MM.1S (cell line): ENCODE data around the gene CDKN1B.

Experiments
- DNase-seq: peaks from one replicate; pipeline ENCODE4 v3.0.0-alpha.2; 2015
- H2AFZ ChIP-seq: fragments of 300-600 bp; sonication (generic); 2 replicates; pipeline ENCODE4 v1.6.0; 2016; ENCODE audit warnings: antibody characterized with exemption, low read length
- H3F3A ChIP-seq: fragments of 300-600 bp; sonication (generic); 2 replicates; pipeline ENCODE4 v1.6.1; 2016; ENCODE audit warnings: mild to moderate bottlenecking, antibody characterized with exemption, low read length, moderate library complexity, mixed read lengths; ENCODE audit not compliant: insufficient read depth
- H3K27ac ChIP-seq: fragments of 300-600 bp; sonication (generic); 2 replicates; pipeline ENCODE4 v1.5.1; 2016; ENCODE audit warnings: mild to moderate bottlenecking, low read length
- H3K27me3 ChIP-seq: fragments of 300-600 bp; sonication (generic); replicated peaks from 2 replicates; pipeline ENCODE4 v1.6.0; 2016; ENCODE audit warnings: low read length; ENCODE audit not compliant: insufficient read depth
- H3K36me3 ChIP-seq: fragments of 300-600 bp; sonication (generic); replicated peaks from 2 replicates; pipeline ENCODE4 v1.6.1; 2016; ENCODE audit warnings: mild to moderate bottlenecking, low read length, mixed read lengths; ENCODE audit not compliant: insufficient read depth
- H3K4me1 ChIP-seq: fragments of 300-600 bp; sonication (generic); 2 replicates; pipeline ENCODE4 v1.6.1; 2016; ENCODE audit warnings: low read length, mixed read lengths
- H3K4me2 ChIP-seq: fragments of 300-600 bp; sonication (generic); 2 replicates; pipeline ENCODE4 v1.6.0; 2016; ENCODE audit warnings: low read depth, low read length
- H3K4me3 ChIP-seq: fragments of 300-600 bp; sonication (generic); 2 replicates; pipeline ENCODE4 v1.5.1; 2016; ENCODE audit warnings: low read length, mixed read lengths
- H3K79me2 ChIP-seq: fragments of 300-600 bp; sonication (generic); 2 replicates; pipeline ENCODE4 v1.6.1; 2016; ENCODE audit warnings: mixed run types, low read length, mixed read lengths
- H3K9ac ChIP-seq: fragments of 300-600 bp; sonication (generic); 2 replicates; pipeline ENCODE4 v1.6.1; 2016; ENCODE audit warnings: low read length, mixed read lengths
- H3K9me2 ChIP-seq: fragments of 300-600 bp; sonication (generic); replicated peaks from 2 replicates; pipeline ENCODE4 v1.6.1; 2016; ENCODE audit warnings: mild to moderate bottlenecking, low read length, mixed read lengths; ENCODE audit not compliant: insufficient read depth
- H3K9me3 ChIP-seq: fragments of 300-600 bp; sonication (generic); replicated peaks from 2 replicates; pipeline ENCODE4 v1.6.1; 2016; ENCODE audit warnings: mild to moderate bottlenecking, low read length, mixed read lengths; ENCODE audit not compliant: insufficient read depth
- H4K20me1 ChIP-seq: fragments of 300-600 bp; sonication (generic); 2 replicates; pipeline ENCODE4 v1.6.1; 2016; ENCODE audit warnings: mild to moderate bottlenecking, low read length, moderate library complexity, mixed read lengths; ENCODE audit not compliant: insufficient read depth
- EZH2 ChIP-seq: fragments of 300-600 bp; sonication (generic); optimal IDR thresholded peaks from 2 replicates; pipeline ENCODE3; 2017; ENCODE audit warnings: low read depth, mild to moderate bottlenecking, antibody characterized with exemption, low read length, mixed read lengths
- EZH2phosphoT487 ChIP-seq: fragments of 300-600 bp; sonication (generic); IDR thresholded peaks from 2 replicates; pipeline ENCODE4 v1.6.1; 2018; ENCODE audit warnings: antibody characterized with exemption, low read length
- TF ChIP-seq, protein P1 (sequence below): fragments of 300-600 bp; sonication (generic); IDR thresholded peaks from 2 replicates; pipeline ENCODE4 v1.5.1; 2016; ENCODE audit warnings: antibody characterized with exemption, low read length, mixed read lengths

CDKN1B gene

DNA sequence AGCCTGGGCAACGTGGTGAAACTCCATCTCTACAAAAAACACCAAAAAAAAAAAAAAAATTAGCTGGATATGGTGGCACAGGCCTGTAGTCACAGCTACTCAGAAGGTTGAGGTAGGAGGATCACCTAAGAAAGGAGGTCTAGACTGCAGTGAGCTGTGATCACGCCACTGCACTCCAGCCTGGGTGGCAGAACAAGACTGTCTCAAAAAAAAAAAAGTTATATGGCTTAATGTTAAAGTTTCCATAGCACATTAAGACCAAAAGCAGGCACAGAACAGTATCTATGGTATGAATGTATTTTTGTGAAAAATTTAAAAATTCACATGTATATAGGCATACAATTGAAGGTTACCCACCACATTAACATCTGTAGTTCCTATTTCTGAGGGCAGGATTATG, 15.9 kb downstream of the CDKN1B start:
- TF ChIP-seq EZH2 (no peak), EZH2phosphoT487 (no peak)
- TF ChIP-seq, protein P1, sequence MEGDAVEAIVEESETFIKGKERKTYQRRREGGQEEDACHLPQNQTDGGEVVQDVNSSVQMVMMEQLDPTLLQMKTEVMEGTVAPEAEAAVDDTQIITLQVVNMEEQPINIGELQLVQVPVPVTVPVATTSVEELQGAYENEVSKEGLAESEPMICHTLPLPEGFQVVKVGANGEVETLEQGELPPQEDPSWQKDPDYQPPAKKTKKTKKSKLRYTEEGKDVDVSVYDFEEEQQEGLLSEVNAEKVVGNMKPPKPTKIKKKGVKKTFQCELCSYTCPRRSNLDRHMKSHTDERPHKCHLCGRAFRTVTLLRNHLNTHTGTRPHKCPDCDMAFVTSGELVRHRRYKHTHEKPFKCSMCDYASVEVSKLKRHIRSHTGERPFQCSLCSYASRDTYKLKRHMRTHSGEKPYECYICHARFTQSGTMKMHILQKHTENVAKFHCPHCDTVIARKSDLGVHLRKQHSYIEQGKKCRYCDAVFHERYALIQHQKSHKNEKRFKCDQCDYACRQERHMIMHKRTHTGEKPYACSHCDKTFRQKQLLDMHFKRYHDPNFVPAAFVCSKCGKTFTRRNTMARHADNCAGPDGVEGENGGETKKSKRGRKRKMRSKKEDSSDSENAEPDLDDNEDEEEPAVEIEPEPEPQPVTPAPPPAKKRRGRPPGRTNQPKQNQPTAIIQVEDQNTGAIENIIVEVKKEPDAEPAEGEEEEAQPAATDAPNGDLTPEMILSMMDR, result no peak
- Histone ChIP-seq H3K79me2 (peaks cover 96% of the 10 kb centered on the region), H3K36me3 (no peaks in the 10 kb centered on the region; the same call in 1 of the 2 replicates), H3K4me3 (no peak overlapping the region), H4K20me1 (no peaks in the 10 kb centered on the region), H3K9me2 (no peaks in the 10 kb centered on the region), H3K27me3 (no peaks in the 10 kb centered on the region), H3K4me2 (no peak overlapping the region), H3K9ac (no peak overlapping the region), H3K4me1 (peaks cover 33% of the 10 kb centered on the region), H3K27ac (no peak overlapping the region), H3F3A (peaks cover 9% of the 10 kb centered on the region), H3K9me3 (no peaks in the 10 kb centered on the region), H2AFZ (no peak overlapping the region)
- no peak for DNase-seq

DNA sequence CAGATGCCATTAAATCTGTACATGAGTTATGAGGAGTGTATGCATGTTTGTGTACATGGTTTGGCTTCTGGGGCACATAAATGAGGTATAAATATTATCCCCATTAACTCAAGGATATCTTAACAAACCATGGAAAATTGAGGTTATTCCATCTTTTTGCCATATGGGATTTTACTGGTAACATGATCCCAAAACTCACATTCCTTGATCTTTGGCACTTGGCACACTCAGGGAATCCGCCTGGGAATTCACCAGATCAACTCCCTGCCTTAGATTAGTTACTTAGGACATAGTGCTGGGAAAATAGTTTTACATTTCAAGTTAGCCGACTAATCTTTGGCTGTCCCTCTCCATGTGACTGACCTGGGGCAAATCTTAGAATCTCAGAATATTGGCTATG, 16.9 kb downstream of the CDKN1B start:
- Histone ChIP-seq H3K9ac (no peak overlapping the region), H2AFZ (no peak overlapping the region), H3K36me3 (no peaks in the 10 kb centered on the region; the same call in 1 of the 2 replicates), H3K27me3 (no peaks in the 10 kb centered on the region), H3K4me3 (no peak overlapping the region), H3K4me2 (no peak overlapping the region), H4K20me1 (no peaks in the 10 kb centered on the region), H3K9me2 (no peaks in the 10 kb centered on the region), H3F3A (peaks cover 8% of the 10 kb centered on the region), H3K27ac (no peak overlapping the region), H3K4me1 (peaks cover 27% of the 10 kb centered on the region), H3K9me3 (no peaks in the 10 kb centered on the region), H3K79me2 (peaks cover 96% of the 10 kb centered on the region)
- no peak for TF ChIP-seq EZH2phosphoT487
- TF ChIP-seq, protein P1, result no peak
- TF ChIP-seq EZH2, result no peak
- no peak for DNase-seq

DNA sequence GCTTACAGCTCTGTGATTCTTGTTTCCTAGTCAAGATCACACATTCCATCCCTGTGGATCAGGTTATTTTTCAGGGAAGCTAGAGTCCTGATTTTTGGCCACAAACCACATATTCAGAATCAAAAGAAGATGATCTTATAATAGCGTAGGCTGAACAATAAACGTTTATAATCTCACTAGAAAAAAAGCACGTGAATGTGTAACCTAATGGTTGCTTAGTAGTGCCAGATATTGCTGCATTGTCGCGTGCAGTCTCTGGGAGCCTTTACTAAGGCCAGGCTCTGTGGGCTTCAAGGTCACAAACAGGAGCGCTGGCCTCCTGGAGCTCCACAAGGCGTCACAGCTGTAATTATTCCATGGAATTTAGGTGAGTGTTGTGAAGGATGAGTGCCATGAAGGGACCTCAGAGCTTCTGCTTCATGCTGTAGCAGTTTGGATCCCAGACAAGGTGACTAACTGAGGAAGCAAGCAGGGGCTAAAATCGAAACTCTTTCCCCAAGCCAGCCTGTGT, 17.4 kb downstream of the CDKN1B start:
- Histone ChIP-seq H3K4me2 (no peak overlapping the region), H3K79me2 (peaks cover 96% of the 10 kb centered on the region)

More for the DNA sequence above, 17.4 kb downstream of the CDKN1B start:
- Histone ChIP-seq H3K9me3 (no peaks in the 10 kb centered on the region), H3K27me3 (no peaks in the 10 kb centered on the region), H3K27ac (no peak overlapping the region), H2AFZ (no peak overlapping the region), H3K4me3 (no peak overlapping the region), H3K9ac (no peak overlapping the region), H3K4me1 (peaks cover 23% of the 10 kb centered on the region; the same call in 1 of the 2 replicates), H4K20me1 (no peaks in the 10 kb centered on the region), H3K36me3 (no peaks in the 10 kb centered on the region; the same call in 1 of the 2 replicates), H3F3A (peaks cover 8% of the 10 kb centered on the region), H3K9me2 (no peaks in the 10 kb centered on the region)
- TF ChIP-seq, protein P1, result no peak
- TF ChIP-seq EZH2, result no peak
- DNase-seq, result no peak
